HEK293 (cell line): ENCODE measurements around the gene NOB1.

Experiments used
- ATF2 ChIP-seq: fragments of 450-650 bp; formaldehyde crosslinking; IDR thresholded peaks from 2 replicates; pipeline ENCODE4 v1.5.1; 2016; ENCODE audit warnings: missing biosample characterization, missing genetic modification characterization, low read depth
- KLF16 ChIP-seq: fragments of 450-650 bp; formaldehyde crosslinking; IDR thresholded peaks from 2 replicates; pipeline ENCODE4 v1.5.1; 2017; ENCODE audit warnings: missing biosample characterization, missing genetic modification characterization
- PRDM1 ChIP-seq: fragments of 450-650 bp; formaldehyde crosslinking; IDR thresholded peaks from 2 replicates; pipeline ENCODE4; 2016; ENCODE audit warnings: missing biosample characterization, missing genetic modification characterization
- PRDM6 ChIP-seq: fragments of 450-650 bp; formaldehyde crosslinking; IDR thresholded peaks from 2 replicates; pipeline ENCODE4 v1.5.1; 2017; ENCODE audit warnings: missing biosample characterization, missing genetic modification characterization
- REST ChIP-seq: fragments of 450-650 bp; formaldehyde crosslinking; IDR thresholded peaks from 2 replicates; pipeline ENCODE4 v1.5.1; 2016; ENCODE audit warnings: missing biosample characterization, missing genetic modification characterization
- ZBTB48 ChIP-seq: fragments of 450-650 bp; formaldehyde crosslinking; IDR thresholded peaks from 2 replicates; pipeline ENCODE4 v1.5.1; 2016; ENCODE audit warnings: missing biosample characterization, missing genetic modification characterization
- ZIC2 ChIP-seq: fragments of 450-650 bp; formaldehyde crosslinking; IDR thresholded peaks from 2 replicates; pipeline ENCODE4 v1.5.1; 2016; ENCODE audit warnings: missing biosample characterization, missing genetic modification characterization
- ZNF18 ChIP-seq: fragments of 450-650 bp; formaldehyde crosslinking; IDR thresholded peaks from 2 replicates; pipeline ENCODE4 v1.5.1; 2016; ENCODE audit warnings: missing biosample characterization, missing genetic modification characterization
- ZNF248 ChIP-seq: fragments of 450-650 bp; formaldehyde crosslinking; IDR thresholded peaks from 2 replicates; pipeline ENCODE4 v1.5.1; 2017; ENCODE audit warnings: missing biosample characterization, missing genetic modification characterization
- ZNF280C ChIP-seq: fragments of 450-650 bp; formaldehyde crosslinking; IDR thresholded peaks from 2 replicates; pipeline ENCODE4 v1.5.1; 2016; ENCODE audit warnings: missing biosample characterization, missing genetic modification characterization
- ZNF362 ChIP-seq: fragments of 450-650 bp; formaldehyde crosslinking; IDR thresholded peaks from 2 replicates; pipeline ENCODE4 v1.5.1; 2016; ENCODE audit warnings: missing biosample characterization, missing genetic modification characterization
- ZNF398 ChIP-seq: fragments of 450-650 bp; formaldehyde crosslinking; IDR thresholded peaks from 2 replicates; pipeline ENCODE4 v1.5.1; 2017; ENCODE audit warnings: missing biosample characterization, missing genetic modification characterization
- ZNF501 ChIP-seq: fragments of 450-650 bp; formaldehyde crosslinking; IDR thresholded peaks from 2 replicates; pipeline ENCODE4 v1.5.1; 2016; ENCODE audit warnings: missing biosample characterization, missing genetic modification characterization
- ZNF558 ChIP-seq: fragments of 450-650 bp; formaldehyde crosslinking; IDR thresholded peaks from 2 replicates; pipeline ENCODE4 v1.5.1; 2016; ENCODE audit warnings: missing biosample characterization, missing genetic modification characterization
- ZNF639 ChIP-seq: fragments of 450-650 bp; formaldehyde crosslinking; IDR thresholded peaks from 2 replicates; pipeline ENCODE4 v1.5.1; 2016; ENCODE audit warnings: missing biosample characterization, missing genetic modification characterization
- ZNF664 ChIP-seq: fragments of 450-650 bp; formaldehyde crosslinking; IDR thresholded peaks from 2 replicates; pipeline ENCODE4 v1.5.1; 2016; ENCODE audit warnings: missing biosample characterization, missing genetic modification characterization
- ZNF704 ChIP-seq: fragments of 450-650 bp; formaldehyde crosslinking; IDR thresholded peaks from 2 replicates; pipeline ENCODE4 v1.5.1; 2016; ENCODE audit warnings: missing biosample characterization, missing genetic modification characterization
- ZNF707 ChIP-seq: fragments of 450-650 bp; formaldehyde crosslinking; IDR thresholded peaks from 2 replicates; pipeline ENCODE4 v1.5.1; 2016; ENCODE audit warnings: missing biosample characterization, missing genetic modification characterization
- ZNF76 ChIP-seq: fragments of 450-650 bp; formaldehyde crosslinking; IDR thresholded peaks from 2 replicates; pipeline ENCODE4; 2016; ENCODE audit warnings: low read depth, missing biosample characterization, missing genetic modification characterization, borderline replicate concordance
- ZSCAN30 ChIP-seq: fragments of 450-650 bp; IDR thresholded peaks from 2 replicates; pipeline ENCODE4 v1.5.1; 2018; ENCODE audit warnings: missing biosample characterization, mild to moderate bottlenecking, missing genetic modification characterization, moderate library complexity

NOB1 gene

GRCh38 chr16:69762814-69763598 is 8.3 kb upstream of the NOB1 start (continued):
- TF ChIP-seq REST (tag by site-specific recombination) (0 out of 2 replicates have a peak, but pooled peaks have one; percentile 30), ZNF558 (tag by site-specific recombination) (no peak), ZNF501 (no peak), ZNF398 (tag by site-specific recombination) (no peak), ZNF76 (no peak), PRDM6 (tag by site-specific recombination) (peak; percentile 80), ZNF639 (no peak), ZNF362 (tag by site-specific recombination) (no peak), ZNF18 (tag by site-specific recombination) (no peak), KLF16 (tag by site-specific recombination) (no peak), ATF2 (tag by site-specific recombination) (no peak), ZNF704 (tag by site-specific recombination) (no peak), ZNF664 (tag by site-specific recombination) (no peak), ZNF707 (tag by site-specific recombination) (no peak), ZSCAN30 (tag by site-specific recombination) (0 out of 2 replicates have a peak, but pooled peaks have one; percentile 0), ZNF248 (tag by site-specific recombination) (no peak), PRDM1 (tag by site-specific recombination) (peak; percentile 63; the same call in 1 of the 2 replicates), ZBTB48 (tag by site-specific recombination) (peak; percentile 11; the same call in 1 of the 2 replicates), ZIC2 (tag by site-specific recombination) (no peak), ZNF280C (tag by site-specific recombination) (no peak)
